CD4-positive, alpha-beta T cell treated with Interleukin-17A for 1 hour (primary cell): ENCODE data around the gene CLCNKB.
"Not testable (repeated sequence)": the region's sequence is repeated elsewhere in the genome, so short reads cannot be mapped to it uniquely, and the experiment has no call there.

Experiments
- DNase-seq: peaks from one replicate; pipeline ENCODE4 v3.0.0-alpha.2; 2020

The CLCNKB gene

GRCh38 chr1:16061989-16062686 is 18.6 kb downstream of the CLCNKB start:
- not testable (repeated sequence) for DNase-seq

- DNase-seq = not testable (repeated sequence)
Measured at GRCh38 chr1:16062687-16063075, 19.1 kb downstream of the CLCNKB start.

GRCh38 chr1:16063226-16063829 is 19.7 kb downstream of the CLCNKB start:
- DNase-seq = no peak

- DNase-seq = no peak
Measured at GRCh38 chr1:16063921-16064320, 20.3 kb downstream of the CLCNKB start.

GRCh38 chr1:16064536-16065268 is 21.1 kb downstream of the CLCNKB start:
- no peak for DNase-seq

- DNase-seq = no peak
Measured at GRCh38 chr1:16065269-16065576, 21.6 kb downstream of the CLCNKB start.

- DNase-seq = no peak
Measured at GRCh38 chr1:16066245-16066644, 22.7 kb downstream of the CLCNKB start.

- no peak for DNase-seq
Measured at GRCh38 chr1:16067127-16067768, 23.7 kb downstream of the CLCNKB start.

GRCh38 chr1:16067933-16068332 is 24.4 kb downstream of the CLCNKB start:
- no peak for DNase-seq

GRCh38 chr1:16068356-16069270 is 25.0 kb downstream of the CLCNKB start:
- DNase-seq = no peak

- no peak for DNase-seq
Measured at GRCh38 chr1:16070640-16071355, 27.2 kb downstream of the CLCNKB start.

- no peak for DNase-seq
Measured at GRCh38 chr1:16071614-16072013, 28.0 kb downstream of the CLCNKB start.

GRCh38 chr1:16072095-16072494 is 28.5 kb downstream of the CLCNKB start:
- DNase-seq = no peak

GRCh38 chr1:16072616-16073484 is 29.3 kb downstream of the CLCNKB start:
- no peak for DNase-seq

GRCh38 chr1:16073490-16074119 is 30.0 kb downstream of the CLCNKB start, which contains the start of gene FAM131C:
TSS of gene FAM131C (minus strand) at chr1:16073651. CDS start at chr1:16073442, 209 bp downstream.
- DNase-seq = peak; percentile 30

- no peak for DNase-seq
Measured at GRCh38 chr1:16074217-16074616, 30.6 kb downstream of the CLCNKB start.

GRCh38 chr1:16075337-16076030 is 31.9 kb downstream of the CLCNKB start:
- no peak for DNase-seq

GRCh38 chr1:16076031-16076864 is 32.7 kb downstream of the CLCNKB start:
- DNase-seq = no peak

GRCh38 chr1:16076865-16077238 is 33.3 kb downstream of the CLCNKB start:
- no peak for DNase-seq
